HG02884 (cell line): ENCODE data around the gene RTF2.

ENCODE experiments used
- ATAC-seq: cut with Tn5 transposase; IDR thresholded peaks from one replicate; pipeline ENCODE4 v1.9.1; 2021; ENCODE audit warnings: mild to moderate bottlenecking, moderate library complexity; ENCODE audit not compliant: unreplicated experiment

RTF2 gene

GRCh38 chr20:56468316-56469076, at the start of gene RTF2:
Gene RTF2, plus strand, starts transcription at chr20:56468627. Its CDS starts 71 bp downstream, at chr20:56468698.
- peak; percentile 95 for ATAC-seq

GRCh38 chr20:56420028-56420427, 48.4 kb upstream of the RTF2 start:
- no peak for ATAC-seq

GRCh38 chr20:56420940-56421688, 47.3 kb upstream of the RTF2 start:
- no peak for ATAC-seq

GRCh38 chr20:56422076-56422823, 46.2 kb upstream of the RTF2 start:
- no peak for ATAC-seq

GRCh38 chr20:56422824-56423189, 45.6 kb upstream of the RTF2 start:
- ATAC-seq: no peak

GRCh38 chr20:56423211-56423610, 45.2 kb upstream of the RTF2 start:
- no peak for ATAC-seq

GRCh38 chr20:56423886-56424285, 44.5 kb upstream of the RTF2 start:
- ATAC-seq: no peak

- ATAC-seq: no peak
These were observed 43.5 kb upstream of the RTF2 start for GRCh38 chr20:56424931-56425330.

GRCh38 chr20:56426026-56426425, 42.4 kb upstream of the RTF2 start:
- no peak for ATAC-seq

- ATAC-seq: no peak
These were observed 41.5 kb upstream of the RTF2 start for GRCh38 chr20:56426926-56427325.

- no peak for ATAC-seq
These were observed 40.6 kb upstream of the RTF2 start for GRCh38 chr20:56427797-56428196.

GRCh38 chr20:56428410-56428809, 40.0 kb upstream of the RTF2 start:
- no peak for ATAC-seq

- ATAC-seq: no peak
These were observed 39.5 kb upstream of the RTF2 start for GRCh38 chr20:56428881-56429280.

GRCh38 chr20:56429502-56429901, 38.9 kb upstream of the RTF2 start:
- ATAC-seq: no peak

- no peak for ATAC-seq
These were observed 38.5 kb upstream of the RTF2 start for GRCh38 chr20:56429941-56430340.

GRCh38 chr20:56430461-56430860, 38.0 kb upstream of the RTF2 start:
- ATAC-seq: no peak

- ATAC-seq: no peak
These were observed 37.5 kb upstream of the RTF2 start for GRCh38 chr20:56430957-56431356.

GRCh38 chr20:56431471-56431870, 37.0 kb upstream of the RTF2 start:
- ATAC-seq: no peak

- no peak for ATAC-seq
These were observed 35.1 kb upstream of the RTF2 start for GRCh38 chr20:56433221-56433879.

- ATAC-seq: no peak
These were observed 34.6 kb upstream of the RTF2 start for GRCh38 chr20:56433880-56434255.
